ENCODE results near the gene URB2. TPM values are rescaled to one million over a fixed set of nuclear protein-coding genes. Genes with fewer than 3 reads are reported as not detected.

Gene URB2
- total and polyA plus RNA-seq, 10 of the 15 experiments (the other 5 are each of a cell fraction or from before 2014, with no cell fraction given), result 2.7 to 24.0 (median 16.9) TPM

- SMC1A ChIA-PET (ENCODE audit: uncharacterized antibody, unreplicated experiment), result interaction anchor here (0.7 kb wide), 1 partner anchor 21 kb away, joined by 3 read pairs; no protein-coding TSS in a partner anchor
- Histone ChIP-seq H3K9ac (ENCODE audit: control insufficient read depth, insufficient read depth, low read length) (no peak overlapping the region), H3K79me2 (ENCODE audit: control insufficient read depth, insufficient read depth, low read length) (peaks cover 83% of the 10 kb centered on the region), H3K27ac (ENCODE audit: control insufficient read depth, insufficient read depth) (no peak overlapping the region), H3K4me2 (ENCODE audit: control insufficient read depth, insufficient read depth) (no peak overlapping the region; the same call in 1 of the 2 replicates), H3K4me3 (no peak overlapping the region), H3K36me3 (ENCODE audit: control insufficient read depth in 2 of 2, insufficient read depth in 2 of 2, low read length in 1 of 2) (peaks cover 0 to 3% of the 10 kb centered on the region in 2 experiments; a peak in 1 of 4 replicates), H2AFZ (ENCODE audit: control insufficient read depth, low read depth, low read length) (no peak overlapping the region), H4K20me1 (ENCODE audit: control insufficient read depth, insufficient read depth) (no peaks in the 10 kb centered on the region), H3K27me3 (replicated peaks in 1 of 2; ENCODE audit: control insufficient read depth in 2 of 2, insufficient read depth in 2 of 2, low read length in 1 of 2) (no peaks in the 10 kb centered on the region), H3K9me3 (replicated peaks; ENCODE audit: control insufficient read depth, insufficient read depth, low read length) (no peaks in the 10 kb centered on the region), H3K4me1 (ENCODE audit: control insufficient read depth, insufficient read depth, low read length) (peaks cover 24% of the 10 kb centered on the region)
- no peak for FAIRE-seq
- CTCF ChIA-PET, result interaction anchor here (0.8 kb wide), 1 partner anchor 10 kb away, joined by 3 read pairs; no protein-coding TSS in a partner anchor
- WGBS (ENCODE audit: insufficient coverage, insufficient replicate concordance, low lambda C conversion rate, missing lambda C conversion rate), result 94% methylated on average over 3 of the region's 3 CpGs
- RAD21 ChIA-PET (ENCODE audit: unreplicated experiment), result no interaction called here
- BruUV-seq (replicated peaks), result no TSS peak
- intact Hi-C loops (cut with micrococcal nuclease; ENCODE audit: unreplicated experiment) (no loop called here), in situ Hi-C loops (cut with MboI) (no loop called here)
- POLR2A ChIA-PET, result no interaction called here
- ATAC-seq, result no peak
- TF ChIP-seq ZNF622 (IDR thresholded peaks at IDR 0.05) (no peak), PRDM15 (CRISPR knock-in tag; IDR thresholded peaks at IDR 0.05) (no peak), RB1 (IDR thresholded peaks at IDR 0.05; ENCODE audit: borderline replicate concordance) (no peak), MYC (IDR thresholded peaks at IDR 0.05; ENCODE audit: insufficient read depth, insufficient read length, insufficient replicate concordance, low read length, severe bottlenecking) (no peak), E4F1 (IDR thresholded peaks at IDR 0.05; ENCODE audit: borderline replicate concordance, partially characterized antibody) (no peak)
- DNase-seq (ENCODE audit: low read depth, low spot score), result no peak
Observed at GRCh38 chr1:229620876-229621275, 5.2 kb upstream of the URB2 start.

All from GM12878 (cell line).